ENCODE measurements around the gene SLC25A12.
"Not testable (repeated sequence)": the region's sequence is repeated elsewhere in the genome, so short reads cannot be mapped to it uniquely, and the experiment has no call there.

SLC25A12 gene, protein sequence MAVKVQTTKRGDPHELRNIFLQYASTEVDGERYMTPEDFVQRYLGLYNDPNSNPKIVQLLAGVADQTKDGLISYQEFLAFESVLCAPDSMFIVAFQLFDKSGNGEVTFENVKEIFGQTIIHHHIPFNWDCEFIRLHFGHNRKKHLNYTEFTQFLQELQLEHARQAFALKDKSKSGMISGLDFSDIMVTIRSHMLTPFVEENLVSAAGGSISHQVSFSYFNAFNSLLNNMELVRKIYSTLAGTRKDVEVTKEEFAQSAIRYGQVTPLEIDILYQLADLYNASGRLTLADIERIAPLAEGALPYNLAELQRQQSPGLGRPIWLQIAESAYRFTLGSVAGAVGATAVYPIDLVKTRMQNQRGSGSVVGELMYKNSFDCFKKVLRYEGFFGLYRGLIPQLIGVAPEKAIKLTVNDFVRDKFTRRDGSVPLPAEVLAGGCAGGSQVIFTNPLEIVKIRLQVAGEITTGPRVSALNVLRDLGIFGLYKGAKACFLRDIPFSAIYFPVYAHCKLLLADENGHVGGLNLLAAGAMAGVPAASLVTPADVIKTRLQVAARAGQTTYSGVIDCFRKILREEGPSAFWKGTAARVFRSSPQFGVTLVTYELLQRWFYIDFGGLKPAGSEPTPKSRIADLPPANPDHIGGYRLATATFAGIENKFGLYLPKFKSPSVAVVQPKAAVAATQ

DNA sequence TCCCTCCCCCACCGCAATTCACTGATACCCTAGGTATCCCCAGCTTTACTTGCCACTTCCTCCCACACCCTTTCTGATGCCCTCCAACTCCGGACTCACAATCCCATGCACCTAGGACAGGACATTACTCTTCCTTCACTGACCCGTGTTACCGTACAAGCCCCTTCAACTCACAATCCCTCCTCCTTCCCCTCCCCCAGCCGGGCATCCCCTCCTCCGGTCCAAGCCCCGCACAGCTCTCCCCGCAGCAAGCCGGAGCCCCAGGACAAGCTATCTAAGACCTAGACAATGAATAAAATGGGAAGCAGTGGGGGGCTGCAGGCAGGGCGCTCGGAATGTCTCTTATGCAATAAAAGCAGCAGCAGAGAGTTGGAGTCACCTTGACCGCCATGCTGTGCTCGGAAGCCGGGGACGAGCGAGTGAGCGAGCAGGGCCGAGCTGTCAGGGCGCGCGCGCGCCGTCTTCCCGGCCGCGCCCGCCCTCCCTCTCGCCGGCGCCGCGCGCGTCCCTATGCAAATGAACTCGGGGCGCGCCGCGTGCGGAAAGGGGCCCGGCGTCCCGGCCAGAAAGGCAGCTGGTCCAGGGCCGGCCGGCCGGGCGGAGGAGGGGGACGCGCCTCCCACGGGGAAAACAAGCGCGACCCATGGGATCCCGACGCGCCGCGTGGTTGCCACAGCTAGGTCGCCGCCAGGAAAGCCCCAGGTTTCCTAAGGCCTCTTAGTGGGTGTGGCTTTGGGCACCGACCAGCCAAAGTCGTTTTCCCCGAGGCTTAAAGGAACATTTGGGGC lies at the start of gene SLC25A12:
Gene SLC25A12 (minus strand): TSS at position 421 of the 788 bp plus-strand sequence. CDS start 30 bp downstream, at position 391.
- DNase-seq (ENCODE audit: low spot score), result peak; percentile 87

DNA sequence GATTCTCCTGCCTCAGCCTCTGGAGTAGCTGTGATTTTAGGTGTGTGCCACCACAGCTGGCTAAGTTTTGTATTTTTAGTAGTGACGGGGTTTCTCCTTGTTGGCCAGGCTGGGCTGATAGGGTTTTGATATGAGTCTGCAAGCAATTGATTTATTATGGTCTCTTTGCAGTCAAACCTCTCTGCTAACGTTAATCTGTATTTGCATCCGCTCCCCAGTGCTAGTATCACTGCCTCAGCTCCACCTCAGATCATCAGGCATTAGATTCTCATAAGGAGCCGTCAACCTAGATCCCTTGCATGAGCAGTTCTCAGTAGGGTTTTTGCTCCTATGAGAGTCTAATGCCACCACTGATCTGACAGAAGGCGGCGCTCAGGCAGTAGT lies 47.3 kb upstream of the SLC25A12 start:
- no peak for DNase-seq (ENCODE audit: low spot score)

DNA sequence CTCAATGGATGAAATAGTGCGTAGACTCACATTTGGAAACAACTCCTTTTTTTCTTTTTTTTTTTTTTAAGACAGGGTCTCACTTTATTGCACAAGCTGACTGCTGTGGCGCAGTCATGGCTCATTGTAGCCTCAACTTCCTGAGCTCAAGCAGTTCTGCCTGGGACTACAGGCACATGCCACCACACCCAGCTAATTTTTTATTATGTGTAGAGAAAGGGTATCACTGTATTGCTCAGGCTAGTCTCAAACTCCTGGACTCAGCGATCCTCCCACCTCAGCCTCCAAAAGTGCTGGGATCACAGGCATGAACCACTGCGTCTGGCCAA lies 45.7 kb upstream of the SLC25A12 start:
- DNase-seq (ENCODE audit: low spot score), result no peak

DNA sequence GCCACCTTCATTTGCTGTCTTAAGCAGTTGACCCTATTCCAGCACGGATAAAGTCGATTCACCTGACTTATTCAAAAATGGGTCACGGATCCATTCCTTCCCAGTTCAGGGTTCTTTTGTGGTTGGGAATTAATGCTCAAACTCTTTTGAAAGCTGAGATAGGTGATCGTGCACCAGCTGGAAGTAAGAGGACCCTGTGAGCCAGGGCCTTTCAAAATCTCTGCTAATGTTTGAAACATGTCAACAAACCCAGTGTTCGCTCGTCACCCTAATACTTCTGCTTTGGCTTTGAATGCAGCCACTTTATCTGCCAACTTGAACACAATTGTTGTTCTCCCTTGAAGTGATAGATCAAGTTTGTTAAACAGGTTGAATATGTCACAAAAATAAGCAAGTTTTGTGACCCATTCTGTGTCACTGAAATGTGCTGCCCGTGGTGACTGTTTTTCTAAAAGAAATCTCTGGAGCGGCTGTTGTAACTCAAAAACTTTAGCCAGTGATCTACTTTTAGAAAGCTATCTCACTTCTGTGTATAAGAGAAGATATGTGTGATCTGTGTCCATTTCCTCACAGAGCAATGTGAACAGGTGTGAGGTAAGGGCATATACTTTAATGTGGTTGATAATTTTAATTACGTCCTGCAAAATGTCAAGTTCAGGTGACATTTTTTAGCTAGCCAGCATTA lies 45.2 kb upstream of the SLC25A12 start:
- no peak for DNase-seq (ENCODE audit: low spot score)

DNA sequence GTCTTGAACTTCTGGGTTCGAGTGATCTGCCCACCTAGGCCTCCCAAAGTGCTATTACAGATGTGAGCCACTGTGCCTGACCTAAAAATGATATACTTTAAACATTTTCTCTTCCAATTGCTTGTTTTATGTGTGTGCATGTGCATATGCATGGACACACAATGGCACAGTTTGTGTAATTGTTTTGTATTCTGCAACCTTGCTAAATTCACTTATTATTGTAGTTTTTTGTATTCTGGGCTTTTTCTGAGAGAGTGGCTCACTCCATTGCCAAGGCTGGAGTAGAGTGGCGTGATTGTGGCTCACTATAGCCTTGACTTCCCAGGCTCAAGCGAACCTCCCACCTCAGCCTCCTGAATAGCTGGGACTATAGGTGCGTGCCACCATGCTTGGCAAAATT lies 36.3 kb upstream of the SLC25A12 start:
- DNase-seq (ENCODE audit: low spot score), result no peak

DNA sequence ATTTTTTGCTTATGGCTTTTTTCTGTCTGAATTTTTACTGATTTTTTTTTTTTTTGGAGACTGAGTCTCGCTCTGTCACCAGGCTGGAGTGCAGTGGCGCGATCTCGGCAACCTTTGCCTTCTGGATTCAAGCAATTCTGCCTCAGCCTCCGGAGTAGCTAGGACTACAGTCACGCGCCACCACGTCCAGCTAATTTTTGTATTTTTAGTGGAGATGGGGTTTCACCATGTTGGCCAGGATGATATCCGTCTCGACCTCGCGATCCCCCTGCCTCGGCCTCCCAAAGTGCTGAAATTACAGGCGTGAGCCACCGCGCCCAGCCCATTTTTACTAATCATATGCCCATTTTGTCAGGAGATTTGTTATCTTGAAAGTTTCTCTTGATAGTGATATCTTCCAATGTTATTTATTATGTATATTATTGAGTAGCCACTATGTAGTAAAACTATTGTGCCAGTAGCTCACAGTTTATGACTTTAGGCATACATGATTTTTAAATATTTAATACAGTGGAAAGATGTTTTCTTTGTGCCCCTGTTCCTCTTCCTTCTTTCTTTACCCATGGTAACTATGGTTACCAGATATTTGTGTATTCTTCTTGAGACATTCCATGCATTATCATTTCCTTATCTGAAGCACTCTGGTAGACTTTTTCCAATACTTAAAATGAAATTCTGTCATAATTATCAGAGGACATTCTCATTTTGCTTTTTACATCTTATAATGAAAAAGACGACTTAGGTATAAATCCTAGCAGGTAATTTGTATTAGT lies 30.3 kb upstream of the SLC25A12 start:
- peak; percentile 2 for DNase-seq (ENCODE audit: low spot score)

DNA sequence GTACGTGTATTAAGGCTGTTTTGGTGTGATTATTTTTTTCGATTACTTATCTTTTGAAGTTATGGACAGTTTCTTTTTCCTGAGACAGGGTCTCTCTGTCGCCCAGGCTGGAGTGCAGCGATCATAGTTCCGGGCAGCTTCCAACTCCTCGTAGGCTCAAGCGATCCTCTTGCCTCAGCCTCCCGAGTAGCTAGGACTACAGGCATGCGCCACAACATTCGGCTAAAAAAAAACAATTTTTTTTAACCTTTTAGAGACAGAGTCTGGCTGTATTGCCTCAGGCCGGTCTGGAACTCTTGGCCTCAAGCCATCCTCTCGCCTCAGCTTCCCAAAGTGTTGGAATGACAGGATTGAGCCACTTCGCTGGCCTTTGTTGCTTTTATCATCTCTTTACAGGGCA lies 29.2 kb upstream of the SLC25A12 start:
- DNase-seq (ENCODE audit: low spot score), result peak; percentile 29

DNA sequence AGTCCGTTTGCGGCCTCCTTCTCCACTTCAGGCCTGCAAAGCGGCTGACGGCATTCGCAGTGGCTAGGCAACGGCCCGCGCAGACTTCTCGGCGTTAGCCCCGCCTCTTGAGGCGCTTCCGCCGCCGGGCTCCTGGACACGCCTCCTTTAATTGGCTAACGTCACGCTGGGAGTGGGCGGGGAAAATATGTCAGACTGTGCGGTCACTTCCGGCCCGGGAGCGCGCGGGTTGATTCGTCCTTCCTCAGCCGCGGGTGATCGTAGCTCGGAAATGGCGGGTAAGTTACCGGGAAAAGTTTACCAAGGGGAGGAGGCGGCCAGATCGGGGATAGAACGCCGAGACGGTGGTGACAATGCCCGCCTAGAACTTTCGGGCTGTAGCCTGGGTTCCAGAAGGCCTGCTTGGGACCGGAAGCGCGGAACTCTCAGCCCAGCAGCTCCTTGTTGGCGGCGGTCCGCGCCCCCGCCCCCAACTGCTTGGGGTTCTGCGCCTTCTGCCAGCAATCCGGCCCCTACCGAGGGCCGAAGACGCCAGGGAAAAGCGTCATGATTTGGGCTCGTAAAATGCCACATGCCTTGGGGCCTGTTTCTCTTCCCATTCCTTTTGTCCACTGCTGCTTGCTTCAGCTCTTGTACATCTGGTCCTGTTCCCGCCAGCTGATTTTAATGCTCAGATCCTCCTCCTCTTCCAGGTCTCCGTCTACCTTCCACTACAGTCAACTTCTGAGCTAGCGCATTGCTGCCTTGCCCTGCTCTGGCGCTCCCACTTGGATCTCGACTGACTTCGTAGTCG lies 28.4 kb upstream of the SLC25A12 start, which contains the start of gene HAT1:
Gene HAT1 (plus strand): TSS at position 232 of the 793 bp plus-strand sequence. CDS start 40 bp downstream, at position 272.
- peak; percentile 98 for DNase-seq (ENCODE audit: low spot score)

DNA sequence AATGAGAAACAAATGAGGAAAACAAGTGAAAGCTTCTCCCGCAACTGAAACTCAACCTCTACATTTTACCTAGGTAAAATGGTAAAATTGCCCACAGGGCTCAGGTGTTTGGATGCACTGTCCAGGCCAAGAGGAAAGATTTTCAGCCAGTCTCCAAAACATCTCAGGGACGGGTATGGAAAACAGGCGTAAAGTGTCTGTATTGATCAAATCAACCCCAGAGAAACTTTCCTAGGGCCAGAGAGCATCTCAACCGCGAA lies 27.9 kb upstream of the SLC25A12 start:
- no peak for DNase-seq (ENCODE audit: low spot score)

DNA sequence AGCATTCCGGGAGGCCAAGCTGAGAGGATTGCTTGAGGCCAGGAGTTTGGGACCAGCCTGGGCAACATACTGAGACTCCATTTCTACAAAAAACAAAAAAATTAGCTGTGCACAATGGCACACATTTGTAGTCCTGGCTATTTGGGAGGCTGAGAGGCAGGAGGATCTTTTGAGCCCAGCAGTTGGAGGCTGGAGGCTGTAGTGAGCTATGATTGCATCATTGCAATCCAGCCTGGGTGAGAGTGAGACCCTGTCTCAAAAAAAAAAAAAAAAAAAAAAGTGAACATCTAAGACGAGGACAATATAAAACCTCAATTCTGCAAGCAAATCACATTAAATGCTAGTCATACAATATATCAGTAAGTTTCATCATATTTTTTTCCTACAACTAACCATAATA lies 25.4 kb upstream of the SLC25A12 start:
- no peak for DNase-seq (ENCODE audit: low spot score)

DNA sequence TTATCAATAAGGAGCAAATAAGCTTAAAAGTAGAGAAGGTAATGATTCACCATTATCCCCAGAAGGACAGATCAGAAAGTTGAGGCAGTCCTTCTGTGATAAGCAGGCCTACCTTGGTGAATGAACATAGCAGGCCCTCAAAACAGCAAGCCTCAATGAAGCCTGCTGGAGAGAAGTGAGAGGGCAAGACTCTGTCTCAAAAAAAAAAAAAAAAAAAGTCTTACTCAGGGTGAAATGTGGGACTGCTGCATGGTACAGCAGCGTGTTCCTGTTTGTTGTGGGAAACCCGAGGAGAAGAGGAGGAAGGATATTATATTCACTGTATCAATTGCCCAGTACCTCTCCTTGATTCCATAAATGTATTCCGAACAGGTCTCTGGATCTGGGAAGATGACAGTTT lies 19.5 kb upstream of the SLC25A12 start:
- DNase-seq (ENCODE audit: low spot score), result no peak

DNA sequence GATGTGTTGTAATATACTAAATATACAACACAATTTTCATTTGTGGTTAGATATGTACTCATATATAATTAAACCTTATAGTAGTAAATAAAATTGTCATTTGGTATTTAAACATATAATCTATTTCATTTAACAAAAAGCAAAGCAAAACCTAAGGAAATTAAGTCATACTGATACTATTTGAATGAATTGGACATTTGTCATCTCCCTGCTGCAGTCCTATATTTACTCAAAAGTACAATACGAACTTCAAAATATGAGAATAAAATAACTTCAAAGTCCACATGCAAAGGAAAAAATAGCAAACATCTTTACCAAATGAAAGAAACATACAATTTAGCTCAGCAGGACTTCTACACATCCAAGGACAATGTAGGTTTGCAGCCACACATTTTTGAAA lies 16.4 kb upstream of the SLC25A12 start:
- no peak for DNase-seq (ENCODE audit: low spot score)

DNA sequence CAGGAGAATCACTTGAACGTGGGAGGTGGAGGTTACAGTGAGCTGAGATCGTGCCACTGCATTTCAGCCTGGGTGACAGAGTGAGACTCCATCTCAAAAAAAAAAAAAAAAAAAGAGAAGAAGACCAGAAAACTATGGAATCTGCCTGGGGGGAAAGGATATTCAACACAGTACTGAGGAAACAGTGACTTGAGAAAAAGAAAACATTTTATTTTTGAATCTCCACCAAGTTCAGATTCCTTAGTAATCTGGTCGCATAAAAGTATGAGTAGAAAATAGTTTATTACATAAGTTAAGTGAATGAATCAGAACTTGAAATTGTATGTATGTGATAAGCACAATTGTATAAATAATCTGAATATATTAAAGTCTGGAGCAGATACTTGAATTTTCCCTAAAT lies 15.2 kb upstream of the SLC25A12 start:
- no peak for DNase-seq (ENCODE audit: low spot score)

DNA sequence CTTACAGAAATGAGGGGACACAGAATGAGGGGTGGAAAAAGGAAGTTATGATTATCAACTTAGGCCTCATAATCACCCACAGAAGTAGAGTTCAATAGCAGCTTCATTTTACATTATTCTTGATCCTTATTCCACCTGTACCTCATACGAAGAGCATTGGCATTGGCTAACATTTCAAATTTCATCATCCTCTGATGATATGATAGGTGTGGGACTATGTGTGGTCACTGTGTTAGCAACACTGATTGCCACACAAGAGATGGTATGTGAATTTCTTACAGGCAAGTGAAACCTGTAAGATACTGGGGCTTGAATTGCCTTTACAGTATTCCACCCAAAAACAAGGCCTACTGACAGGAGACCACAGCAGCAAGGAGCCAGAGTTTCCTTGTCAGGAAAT lies 14.2 kb upstream of the SLC25A12 start:
- DNase-seq (ENCODE audit: low spot score), result no peak

DNA sequence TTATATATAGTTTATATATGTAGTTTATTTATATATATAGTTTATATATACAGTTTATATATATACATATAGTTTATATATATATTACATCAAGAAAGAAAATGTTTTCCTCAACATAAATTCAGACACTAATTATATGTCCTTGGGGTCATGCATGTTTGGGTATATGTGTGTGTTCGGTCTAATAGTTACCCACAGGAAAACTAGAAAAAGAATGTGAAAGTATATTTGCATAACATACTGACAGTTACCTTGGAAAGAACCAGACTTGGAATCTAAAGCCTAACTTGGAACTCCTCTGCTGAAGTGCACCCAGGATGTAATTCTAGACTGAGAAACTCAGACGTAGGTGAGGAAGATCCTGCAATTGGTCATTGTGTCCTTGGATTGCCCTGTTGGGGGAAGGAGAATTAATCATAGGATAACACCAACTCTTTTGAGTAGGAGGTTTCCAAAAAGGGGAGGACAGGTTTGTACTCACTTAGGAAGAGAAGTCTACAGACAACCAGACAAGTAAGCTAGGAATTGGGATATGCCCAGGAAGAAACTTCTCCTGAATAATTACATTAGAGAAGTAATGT lies 8.9 kb upstream of the SLC25A12 start:
- DNase-seq (ENCODE audit: low spot score), result no peak

DNA sequence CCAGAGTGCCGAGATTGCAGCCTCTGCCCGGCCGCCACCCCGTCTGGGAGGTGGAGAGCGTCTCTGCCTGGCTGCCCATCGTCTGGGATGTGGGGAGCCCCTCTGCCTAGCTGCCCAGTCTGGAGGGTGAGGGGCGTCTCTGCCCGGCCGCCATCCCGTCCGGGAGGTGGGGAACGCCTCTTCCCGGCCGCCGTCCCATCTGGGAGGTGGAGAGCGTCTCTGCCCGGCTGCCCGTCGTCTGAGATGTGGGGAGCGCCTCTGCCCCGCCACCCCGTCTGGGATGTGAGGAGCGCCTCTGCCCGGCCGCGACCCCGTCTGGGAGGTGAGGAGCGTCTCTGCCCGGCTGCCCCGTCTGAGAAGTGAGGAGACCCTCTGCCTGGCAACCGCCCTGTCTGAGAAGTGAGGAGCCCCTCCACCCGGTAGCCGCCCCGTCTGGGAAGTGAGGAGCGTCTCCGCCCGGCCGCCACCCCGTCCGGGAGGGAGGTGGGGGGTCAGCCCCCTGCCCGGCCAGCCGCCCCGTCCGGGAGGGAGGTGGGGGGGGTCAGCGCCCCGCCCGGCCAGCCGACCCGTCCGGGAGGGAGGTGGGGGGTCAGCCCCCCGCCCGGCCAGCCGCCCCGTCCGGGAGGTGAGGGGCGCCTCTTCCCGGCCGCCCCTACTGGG lies 5.7 kb upstream of the SLC25A12 start:
- not testable (repeated sequence) for DNase-seq (ENCODE audit: low spot score)

DNA sequence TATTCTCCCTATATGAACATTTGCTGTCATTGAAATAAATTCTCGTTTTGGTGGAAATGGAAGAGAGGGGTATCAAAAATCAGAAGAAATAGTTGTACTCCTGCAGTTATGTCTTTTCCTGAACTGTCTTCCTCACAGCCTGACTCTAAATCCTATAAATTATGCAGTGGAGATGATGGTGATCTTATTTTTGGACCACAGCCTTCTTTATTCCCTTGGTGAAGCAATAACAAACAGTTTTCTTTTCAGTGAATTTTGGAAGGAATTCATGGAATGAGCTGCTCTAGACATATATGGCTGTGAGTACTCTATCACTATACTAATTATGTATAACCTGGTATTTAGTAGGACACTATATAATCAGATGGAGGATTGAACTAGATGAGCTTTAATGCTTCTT lies 1.7 kb upstream of the SLC25A12 start:
- DNase-seq (ENCODE audit: low spot score), result no peak

DNA sequence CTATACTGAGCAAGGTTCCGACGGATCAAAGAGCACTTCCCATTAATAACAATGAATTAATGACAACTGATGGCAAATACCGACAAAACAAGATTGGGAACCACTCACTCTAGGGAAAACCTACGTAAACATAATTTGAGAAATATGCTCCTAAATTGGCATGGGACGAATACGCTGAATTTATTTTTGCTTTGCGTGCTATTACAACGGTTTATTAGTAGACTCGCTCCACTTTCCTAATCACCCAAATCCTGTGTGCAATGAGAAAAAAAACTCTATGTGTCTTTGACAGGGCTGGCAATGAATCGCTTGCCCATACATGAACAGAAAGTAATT lies 536 bp upstream of the SLC25A12 start:
- DNase-seq (ENCODE audit: low spot score), result no peak

DNA sequence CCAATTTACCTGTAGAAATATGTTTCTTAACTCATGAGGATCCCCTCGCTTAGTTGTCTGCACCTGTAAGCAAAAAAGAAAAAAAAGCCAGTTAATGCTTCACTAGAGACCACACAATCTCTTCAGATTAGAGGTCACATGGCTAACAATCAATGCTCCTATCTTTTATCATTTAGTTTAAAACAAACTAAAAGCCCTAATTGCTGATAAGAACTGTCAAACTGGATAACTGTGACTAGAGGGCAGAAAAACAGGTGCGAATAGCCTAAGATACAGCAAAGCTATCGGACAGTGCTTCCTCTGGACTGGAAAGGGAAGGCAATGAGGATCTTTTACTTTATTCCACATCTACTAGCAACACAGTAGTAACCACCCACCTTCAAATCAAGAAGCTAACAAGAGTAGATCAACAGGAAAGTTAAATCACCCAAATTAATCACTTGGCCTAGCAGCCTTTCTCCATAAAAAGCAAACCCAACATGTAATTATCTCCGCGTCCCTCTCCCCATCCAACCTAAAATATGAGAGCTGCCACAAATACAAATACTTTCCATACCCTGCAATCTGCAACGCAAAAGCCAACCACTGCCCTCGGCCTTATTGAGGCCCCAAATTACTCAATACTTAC lies 734 bp downstream of the SLC25A12 start:
- no peak for DNase-seq (ENCODE audit: low spot score)

DNA sequence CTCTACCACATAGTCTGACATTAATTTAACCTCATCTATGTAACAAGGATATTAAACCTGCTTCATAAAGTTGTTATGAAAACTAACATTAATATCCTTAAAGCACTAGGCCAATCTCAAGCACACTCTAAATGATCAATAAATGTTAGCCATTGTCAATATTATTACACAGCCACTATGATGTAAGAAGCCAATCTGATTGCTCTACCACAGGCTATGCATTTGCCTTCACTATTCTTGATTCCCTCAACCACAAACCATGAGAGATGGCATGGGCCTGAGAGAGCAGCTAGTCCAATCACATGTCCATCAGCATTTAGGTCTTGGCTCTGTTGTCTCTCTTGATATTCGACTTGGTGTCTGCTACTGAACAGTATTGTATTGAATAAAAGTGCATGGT lies 4.2 kb downstream of the SLC25A12 start:
- no peak for DNase-seq (ENCODE audit: low spot score)

Measured in kidney tubule cell (primary cell).